ENCODE results near the gene GRB7.

Gene GRB7

DNA sequence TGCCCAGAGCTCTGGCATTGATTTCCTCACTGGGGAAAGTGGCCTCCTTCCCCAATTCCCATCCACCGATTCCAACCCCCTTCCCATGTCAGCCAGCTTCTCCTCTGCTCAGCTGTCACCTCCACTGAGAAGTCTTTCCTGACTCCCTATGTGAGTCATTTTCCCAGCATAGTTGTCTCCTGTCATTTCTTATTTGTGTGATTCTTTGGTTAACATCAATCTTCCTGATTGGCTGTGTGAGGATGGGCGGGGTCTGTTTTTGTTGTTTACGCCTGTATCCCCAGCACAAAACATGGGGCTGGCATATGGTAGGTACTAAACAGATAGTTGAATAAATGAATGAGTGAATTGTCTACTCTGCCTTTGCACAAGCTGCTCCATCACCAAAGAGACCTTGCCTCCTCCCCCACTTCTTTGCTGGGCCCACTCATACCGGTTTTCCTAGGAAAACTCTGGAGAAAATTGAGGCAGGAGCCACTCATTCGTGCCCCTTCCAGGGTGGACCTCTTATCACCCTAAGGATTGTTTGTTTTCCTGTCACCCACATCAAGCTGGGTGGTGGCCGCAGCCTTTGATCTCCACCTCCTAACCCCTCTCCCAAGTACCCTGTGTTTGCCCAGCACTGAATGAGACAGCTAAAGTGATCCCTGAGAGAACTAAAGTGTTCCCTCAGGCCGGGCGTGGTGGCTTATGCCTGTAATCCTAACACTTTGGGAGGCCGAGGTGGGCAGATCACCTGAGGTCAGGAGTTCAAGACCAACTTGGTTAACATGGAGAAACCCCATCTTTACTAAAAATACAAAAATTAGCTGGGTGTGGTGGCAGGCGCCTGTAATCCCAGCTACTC, 1.2 kb upstream of the GRB7 start:
- no peak overlapping the region for H2BK12ac ChIP-seq (ENCODE audit: low read length)
- H3K4ac ChIP-seq (ENCODE audit: low read length): no peak overlapping the region
- peak overlapping the region; percentile 67 for H3K18ac ChIP-seq (ENCODE audit: low read length)
- H3K36me3 ChIP-seq (replicated peaks in 1 of 2; ENCODE audit: control insufficient read depth in 2 of 2, insufficient read depth in 2 of 2, low read length in 2 of 2): no peaks in the 10 kb centered on the region
- H2AK5ac ChIP-seq (ENCODE audit: low read depth, low read length): no peak overlapping the region
- no peak overlapping the region for H2BK15ac ChIP-seq (ENCODE audit: low read length)
- H3K4me2 ChIP-seq (ENCODE audit: insufficient read depth, low read length, poor library complexity, severe bottlenecking): no peak overlapping the region
- peaks cover 14 to 20% of the 10 kb centered on the region in 2 donors for H3K4me1 ChIP-seq (ENCODE audit: control insufficient read depth in 2 of 2, insufficient read depth in 1 of 2, low read depth in 1 of 2, low read length in 2 of 2)
- no peak overlapping the region for H2AFZ ChIP-seq (ENCODE audit: low read length)
- H2BK5ac ChIP-seq (ENCODE audit: low read length): no peak overlapping the region
- no peak overlapping the region for H4K8ac ChIP-seq (ENCODE audit: low read depth, low read length)
- H3K9me3 ChIP-seq (replicated peaks in 1 of 2; ENCODE audit: control insufficient read depth in 2 of 2, insufficient read depth in 1 of 2, low read depth in 1 of 2, low read length in 2 of 2): no peaks in the 10 kb centered on the region
- no peak for DNase-seq (ENCODE audit: low spot score)
- H3K79me1 ChIP-seq (ENCODE audit: low read depth, low read length): no peaks in the 10 kb centered on the region
- whole genome bisulfite sequencing, 2 donors (ENCODE audit: extremely low coverage in 2 of 2, insufficient read length in 2 of 2, insufficient replicate concordance in 1 of 2): no CpG with 5 or more reads among the region's 10 CpGs
- H4K91ac ChIP-seq (ENCODE audit: low read depth, low read length, poor library complexity): no peak overlapping the region
- H2BK120ac ChIP-seq (ENCODE audit: low read depth, low read length): no peak overlapping the region
- no peak overlapping the region for H3K14ac ChIP-seq (ENCODE audit: low read length)
- H3K4me3 ChIP-seq (ENCODE audit: low read length in 2 of 2): no peak overlapping the region
- H3K9ac ChIP-seq (ENCODE audit: low read depth, low read length, poor library complexity): no peak overlapping the region
- no peak overlapping the region for H3K27ac ChIP-seq (replicated peaks; ENCODE audit: low read length)
- no peak overlapping the region for H3K23ac ChIP-seq (ENCODE audit: low read depth, low read length, poor library complexity)
- peaks cover 0 to 61% (median 26%) of the 10 kb centered on the region in 3 experiments for H3K27me3 ChIP-seq (ENCODE audit: control insufficient read depth in 3 of 3, insufficient read depth in 3 of 3, low read depth in 1 of 3, low read length in 3 of 3)

DNA sequence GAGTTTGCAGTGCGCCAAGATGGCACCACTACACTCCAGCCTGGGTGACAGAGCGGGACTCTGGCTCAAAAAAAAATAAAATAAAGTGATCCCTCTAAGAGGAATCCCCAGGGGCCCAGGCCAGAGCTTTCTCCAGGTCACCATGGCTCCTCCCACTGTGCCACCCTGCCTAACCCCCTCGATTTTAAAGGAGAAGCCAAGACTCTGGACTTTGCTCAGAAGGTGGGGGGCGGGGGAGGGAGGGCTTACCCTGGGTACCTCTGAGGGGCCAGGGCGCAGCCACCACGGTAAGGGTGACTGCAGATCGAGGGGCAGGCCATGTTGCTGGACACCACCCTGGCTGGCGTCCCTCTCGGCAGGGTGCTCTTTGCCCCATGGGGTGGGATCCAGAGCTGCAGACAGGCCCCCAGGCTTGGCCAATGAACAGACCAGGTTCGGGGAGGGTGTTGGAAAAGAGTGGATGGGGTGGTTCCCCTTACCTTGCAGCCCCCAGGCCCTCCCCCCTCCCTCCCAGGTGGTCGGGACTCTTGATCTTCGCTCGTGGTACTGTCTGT, 455 bp upstream of the GRB7 start:
- Histone ChIP-seq H2BK15ac (ENCODE audit: low read length) (peak overlapping the region; percentile 63), H3K14ac (ENCODE audit: low read length) (no peak overlapping the region), H3K4me2 (ENCODE audit: insufficient read depth, low read length, poor library complexity, severe bottlenecking) (peak overlapping the region; percentile 94), H4K91ac (ENCODE audit: low read depth, low read length, poor library complexity) (no peak overlapping the region), H3K9ac (ENCODE audit: low read depth, low read length, poor library complexity) (peak overlapping the region; percentile 7), H3K36me3 (replicated peaks in 1 of 2; ENCODE audit: control insufficient read depth in 2 of 2, insufficient read depth in 2 of 2, low read length in 2 of 2) (no peaks in the 10 kb centered on the region), H3K4ac (ENCODE audit: low read length) (no peak overlapping the region), H2AK5ac (ENCODE audit: low read depth, low read length) (peak overlapping the region; percentile 73), H3K79me1 (ENCODE audit: low read depth, low read length) (no peaks in the 10 kb centered on the region), H2BK5ac (ENCODE audit: low read length) (no peak overlapping the region), H2AFZ (ENCODE audit: low read length) (no peak overlapping the region), H3K27ac (replicated peaks; ENCODE audit: low read length) (no peak overlapping the region), H3K23ac (ENCODE audit: low read depth, low read length, poor library complexity) (no peak overlapping the region), H3K4me1 (ENCODE audit: control insufficient read depth in 2 of 2, insufficient read depth in 1 of 2, low read depth in 1 of 2, low read length in 2 of 2) (peaks cover 14 to 20% of the 10 kb centered on the region in 2 donors), H2BK12ac (ENCODE audit: low read length) (no peak overlapping the region), H3K27me3 (ENCODE audit: control insufficient read depth in 3 of 3, insufficient read depth in 3 of 3, low read depth in 1 of 3, low read length in 3 of 3) (peaks cover 0 to 69% (median 26%) of the 10 kb centered on the region in 3 experiments), H3K4me3 (ENCODE audit: low read length in 2 of 2) (no peak overlapping the region), H3K18ac (ENCODE audit: low read length) (peak overlapping the region; percentile 53), H4K8ac (ENCODE audit: low read depth, low read length) (no peak overlapping the region), H2BK120ac (ENCODE audit: low read depth, low read length) (no peak overlapping the region), H3K9me3 (replicated peaks in 1 of 2; ENCODE audit: control insufficient read depth in 2 of 2, insufficient read depth in 1 of 2, low read depth in 1 of 2, low read length in 2 of 2) (no peaks in the 10 kb centered on the region)
- WGBS, 2 donors (ENCODE audit: extremely low coverage in 2 of 2, insufficient read length in 2 of 2, insufficient replicate concordance in 1 of 2): no CpG with 5 or more reads among the region's 13 CpGs
- no peak for DNase-seq (ENCODE audit: low spot score)

DNA sequence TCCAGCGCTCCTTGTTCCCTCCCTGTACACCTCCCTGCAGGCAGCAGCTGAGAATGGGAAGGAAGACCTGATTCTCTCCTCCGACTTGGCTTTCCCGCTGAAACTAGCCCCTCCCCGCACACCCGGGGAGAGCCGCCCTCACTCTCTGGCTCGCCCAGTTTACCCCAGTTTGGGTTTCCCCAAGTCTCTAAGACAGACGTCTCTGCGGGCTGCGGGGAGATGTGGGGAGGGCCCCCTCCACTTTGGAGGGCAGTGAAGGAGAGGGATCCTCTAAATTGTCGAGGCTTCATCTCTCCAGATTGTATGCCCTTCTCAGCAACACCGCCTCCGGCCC, 797 bp downstream of the GRB7 start:
- Histone ChIP-seq H3K27me3 (ENCODE audit: control insufficient read depth in 3 of 3, insufficient read depth in 3 of 3, low read depth in 1 of 3, low read length in 3 of 3) (peaks cover 0 to 81% (median 26%) of the 10 kb centered on the region in 3 experiments), H2AFZ (ENCODE audit: low read length) (peak overlapping the region; percentile 91), H3K4me2 (ENCODE audit: insufficient read depth, low read length, poor library complexity, severe bottlenecking) (peak overlapping the region; percentile 94), H2BK5ac (ENCODE audit: low read length) (no peak overlapping the region), H2AK5ac (ENCODE audit: low read depth, low read length) (no peak overlapping the region), H3K27ac (replicated peaks; ENCODE audit: low read length) (no peak overlapping the region), H3K79me1 (ENCODE audit: low read depth, low read length) (no peaks in the 10 kb centered on the region), H3K36me3 (replicated peaks in 1 of 2; ENCODE audit: control insufficient read depth in 2 of 2, insufficient read depth in 2 of 2, low read length in 2 of 2) (no peaks in the 10 kb centered on the region), H3K18ac (ENCODE audit: low read length) (peak overlapping the region; percentile 3), H3K23ac (ENCODE audit: low read depth, low read length, poor library complexity) (no peak overlapping the region), H3K4ac (ENCODE audit: low read length) (no peak overlapping the region), H2BK12ac (ENCODE audit: low read length) (no peak overlapping the region), H3K14ac (ENCODE audit: low read length) (no peak overlapping the region), H2BK15ac (ENCODE audit: low read length) (no peak overlapping the region), H2BK120ac (ENCODE audit: low read depth, low read length) (no peak overlapping the region), H3K9ac (ENCODE audit: low read depth, low read length, poor library complexity) (no peak overlapping the region), H3K9me3 (replicated peaks in 1 of 2; ENCODE audit: control insufficient read depth in 2 of 2, insufficient read depth in 1 of 2, low read depth in 1 of 2, low read length in 2 of 2) (no peaks in the 10 kb centered on the region), H4K91ac (ENCODE audit: low read depth, low read length, poor library complexity) (no peak overlapping the region), H3K4me3 (ENCODE audit: low read length in 2 of 2) (peak overlapping the region in 1 of 2 donors; percentile 76), H4K8ac (ENCODE audit: low read depth, low read length) (no peak overlapping the region), H3K4me1 (ENCODE audit: control insufficient read depth in 2 of 2, insufficient read depth in 1 of 2, low read depth in 1 of 2, low read length in 2 of 2) (peaks cover 14 to 20% of the 10 kb centered on the region in 2 donors)
- no peak for DNase-seq (ENCODE audit: low spot score)
- no CpG with 5 or more reads among the region's 13 CpGs for WGBS, 2 donors (ENCODE audit: extremely low coverage in 2 of 2, insufficient read length in 2 of 2, insufficient replicate concordance in 1 of 2)
